ENCODE results near the gene TDRD7.

Gene TDRD7

GRCh38 chr9:97505845-97506244, 93.9 kb downstream of the TDRD7 start:
- Histone ChIP-seq H3K4me3 (replicated peaks; ENCODE audit: low read depth, low read length) (no peak overlapping the region), H3K27me3 (replicated peaks; ENCODE audit: control insufficient read depth, insufficient read depth, low read length) (no peaks in the 10 kb centered on the region), H3K36me3 (ENCODE audit: control insufficient read depth, insufficient read depth, low read length) (no peaks in the 10 kb centered on the region)
- no peak for DNase-seq (ENCODE audit: extremely low read depth, insufficient read length)
- no peak for TF ChIP-seq CTCF (IDR thresholded peaks at IDR 0.05; ENCODE audit: insufficient read depth, low read length, poor library complexity, severe bottlenecking)

- H3K27me3 ChIP-seq (replicated peaks; ENCODE audit: control insufficient read depth, insufficient read depth, low read length): no peaks in the 10 kb centered on the region
- TF ChIP-seq CTCF (IDR thresholded peaks at IDR 0.05; ENCODE audit: insufficient read depth, low read length, poor library complexity, severe bottlenecking): no peak
- H3K4me3 ChIP-seq (replicated peaks; ENCODE audit: low read depth, low read length): no peak overlapping the region
- no peak for DNase-seq (ENCODE audit: extremely low read depth, insufficient read length)
- H3K36me3 ChIP-seq (ENCODE audit: control insufficient read depth, insufficient read depth, low read length): no peaks in the 10 kb centered on the region
These were observed 94.4 kb downstream of the TDRD7 start for GRCh38 chr9:97506306-97506705.

- DNase-seq (ENCODE audit: extremely low read depth, insufficient read length): no peak
- Histone ChIP-seq H3K4me3 (replicated peaks; ENCODE audit: low read depth, low read length) (no peak overlapping the region), H3K27me3 (replicated peaks; ENCODE audit: control insufficient read depth, insufficient read depth, low read length) (no peaks in the 10 kb centered on the region), H3K36me3 (ENCODE audit: control insufficient read depth, insufficient read depth, low read length) (no peaks in the 10 kb centered on the region)
- TF ChIP-seq CTCF (IDR thresholded peaks at IDR 0.05; ENCODE audit: insufficient read depth, low read length, poor library complexity, severe bottlenecking): no peak
These were observed 94.9 kb downstream of the TDRD7 start for GRCh38 chr9:97506787-97507186.

- no peaks in the 10 kb centered on the region for H3K36me3 ChIP-seq (ENCODE audit: control insufficient read depth, insufficient read depth, low read length)
- TF ChIP-seq CTCF (IDR thresholded peaks at IDR 0.05; ENCODE audit: insufficient read depth, low read length, poor library complexity, severe bottlenecking): no peak
- DNase-seq (ENCODE audit: extremely low read depth, insufficient read length): no peak
- no peak overlapping the region for H3K4me3 ChIP-seq (replicated peaks; ENCODE audit: low read depth, low read length)
- no peaks in the 10 kb centered on the region for H3K27me3 ChIP-seq (replicated peaks; ENCODE audit: control insufficient read depth, insufficient read depth, low read length)
These were observed 95.6 kb downstream of the TDRD7 start for GRCh38 chr9:97507428-97507984.

GRCh38 chr9:97508852-97509251, 97.0 kb downstream of the TDRD7 start:
- no peak for DNase-seq (ENCODE audit: extremely low read depth, insufficient read length)
- no peak overlapping the region for H3K4me3 ChIP-seq (replicated peaks; ENCODE audit: low read depth, low read length)
- no peak for TF ChIP-seq CTCF (IDR thresholded peaks at IDR 0.05; ENCODE audit: insufficient read depth, low read length, poor library complexity, severe bottlenecking)
- H3K27me3 ChIP-seq (replicated peaks; ENCODE audit: control insufficient read depth, insufficient read depth, low read length): no peaks in the 10 kb centered on the region
- no peaks in the 10 kb centered on the region for H3K36me3 ChIP-seq (ENCODE audit: control insufficient read depth, insufficient read depth, low read length)
